HepG2 (cell line): ENCODE data around the gene DAB2IP. TPM values are rescaled to one million over a fixed set of nuclear protein-coding genes. Genes with fewer than 3 reads are reported as not detected.

Experiments used
- CREBL2 ChIP-seq: sonication (generic); formaldehyde crosslinking; IDR thresholded peaks from 2 replicates; pipeline ENCODE4 v1.8.1; 2023; ENCODE audit warnings: missing genetic modification reagents, mild to moderate bottlenecking, borderline replicate concordance
- CREM ChIP-seq, 2 experiments: sonication (generic) in 1 of 2; formaldehyde crosslinking in 1 of 2; IDR thresholded peaks; 2 replicates each; pipeline versions ENCODE4 v1.4.0 to v1.6.1; 2016 to 2020; ENCODE audit warnings: antibody characterized with exemption in 1 of 2, mild to moderate bottlenecking in 1 of 2, missing genetic modification reagents in 1 of 2
- HNRNPK ChIP-seq: fragments of 200-400 bp; formaldehyde crosslinking; IDR thresholded peaks from 2 replicates; pipeline ENCODE4 v1.6.1; 2018; ENCODE audit warnings: low read length, low read depth, moderate library complexity, mild to moderate bottlenecking; ENCODE audit not compliant: poor library complexity, severe bottlenecking
- LCORL ChIP-seq, 2 experiments: fragments of 450-650 bp in 1 of 2; sonication (generic) in 1 of 2; formaldehyde crosslinking in 1 of 2; IDR thresholded peaks; 2 replicates each; pipeline versions ENCODE4 v1.5.0 to v1.6.1; 2017 to 2020; ENCODE audit warnings: antibody characterized with exemption in 1 of 2, missing genetic modification reagents in 1 of 2
- NAIF1 ChIP-seq: sonication (generic); formaldehyde crosslinking; IDR thresholded peaks from 2 replicates; pipeline ENCODE4 v1.5.0; 2020; ENCODE audit warnings: mild to moderate bottlenecking, missing genetic modification reagents, borderline replicate concordance
- NFYC ChIP-seq: IDR thresholded peaks from 2 replicates; pipeline ENCODE4 v1.6.1; 2016; ENCODE audit warnings: missing genetic modification reagents, missing compliant biosample characterization
- NKX3-1 ChIP-seq: sonication (generic); formaldehyde crosslinking; IDR thresholded peaks from 2 replicates; pipeline ENCODE4 v1.5.0; 2020; ENCODE audit warnings: missing genetic modification reagents
- RELA ChIP-seq: sonication (generic); formaldehyde crosslinking; IDR thresholded peaks from 2 replicates; pipeline ENCODE4 v1.4.0; 2020; ENCODE audit warnings: missing genetic modification reagents
- RFX5 ChIP-seq: IDR thresholded peaks from 2 replicates; pipeline ENCODE4 v1.6.1; 2011; ENCODE audit warnings: low read depth, low read length, improper control_type of control experiment
- TRIM22 ChIP-seq: fragments of 450-650 bp; IDR thresholded peaks from 2 replicates; pipeline ENCODE4 v1.6.1; 2017
- WIZ ChIP-seq: sonication (generic); formaldehyde crosslinking; IDR thresholded peaks from 2 replicates; pipeline ENCODE4 v1.5.1; 2020; ENCODE audit warnings: mild to moderate bottlenecking, missing genetic modification reagents
- ZNF142 ChIP-seq: sonication (generic); formaldehyde crosslinking; IDR thresholded peaks from 2 replicates; pipeline ENCODE4 v1.4.0; 2020; ENCODE audit warnings: missing genetic modification reagents
- ZNF75D ChIP-seq: sonication (generic); formaldehyde crosslinking; IDR thresholded peaks from 2 replicates; pipeline ENCODE4 v1.8.1; 2023; ENCODE audit warnings: missing genetic modification reagents, mild to moderate bottlenecking, borderline replicate concordance
- polyA plus RNA-seq, 8 experiments: library from polyadenylated mRNA; depleted of rRNA in 3 of 8; stranded (reverse) in 7 of 8; unstranded in 1 of 8; fragments of >200 nt; fragmentation: Illumina TruSeq in 4 of 8; extraction: Trizol in 4 of 8; gene quantifications; 2 replicates each; pipeline versions ENCODE4 v1.2.1 to v1.2.3, GENCODE V29; 2011 to 2016; ENCODE audit warnings: low read depth in 4 of 8, missing spikeins in 1 of 8, mixed read lengths in 1 of 8; ENCODE audit not compliant: insufficient read depth in 1 of 8
- total RNA-seq, 5 experiments: library from RNA; depleted of rRNA; stranded (reverse); fragments of >200 nt; fragmentation: Illumina TruSeq; extraction: Trizol; gene quantifications; 2 replicates each; pipeline ENCODE4 v1.2.3, GENCODE V29; 2016; ENCODE audit warnings: low read depth in 1 of 5
- TF ChIP-seq, protein P1 (sequence below): sonication (generic); formaldehyde crosslinking; IDR thresholded peaks from 2 replicates; pipeline ENCODE4 v1.9.0; 2021; ENCODE audit warnings: missing genetic modification reagents, borderline replicate concordance
- TF ChIP-seq, protein P2 (sequence below): sonication (generic); formaldehyde crosslinking; IDR thresholded peaks from 2 replicates; pipeline ENCODE4 v1.8.0; 2022; ENCODE audit warnings: mild to moderate bottlenecking, missing genetic modification reagents, moderate library complexity
- TF ChIP-seq, protein P3 (sequence below): IDR thresholded peaks from 2 replicates; pipeline ENCODE4 v1.6.1; 2018; ENCODE audit warnings: missing genetic modification reagents

Gene DAB2IP
- total and polyA plus RNA-seq, 2 of the 13 experiments (the other 11 are each of a cell fraction or from before 2014, with no cell fraction given): 25.3 to 37.9 TPM

GRCh38 chr9:121609822-121610637 is 41.4 kb upstream of the DAB2IP start (continued):
- TF ChIP-seq ZNF142: no peak
- no peak for TF ChIP-seq ZNF75D
- no peak for TF ChIP-seq NAIF1 (CRISPR knock-in tag)
- no peak for TF ChIP-seq RELA (CRISPR knock-in tag)
- TF ChIP-seq, protein P1, sequence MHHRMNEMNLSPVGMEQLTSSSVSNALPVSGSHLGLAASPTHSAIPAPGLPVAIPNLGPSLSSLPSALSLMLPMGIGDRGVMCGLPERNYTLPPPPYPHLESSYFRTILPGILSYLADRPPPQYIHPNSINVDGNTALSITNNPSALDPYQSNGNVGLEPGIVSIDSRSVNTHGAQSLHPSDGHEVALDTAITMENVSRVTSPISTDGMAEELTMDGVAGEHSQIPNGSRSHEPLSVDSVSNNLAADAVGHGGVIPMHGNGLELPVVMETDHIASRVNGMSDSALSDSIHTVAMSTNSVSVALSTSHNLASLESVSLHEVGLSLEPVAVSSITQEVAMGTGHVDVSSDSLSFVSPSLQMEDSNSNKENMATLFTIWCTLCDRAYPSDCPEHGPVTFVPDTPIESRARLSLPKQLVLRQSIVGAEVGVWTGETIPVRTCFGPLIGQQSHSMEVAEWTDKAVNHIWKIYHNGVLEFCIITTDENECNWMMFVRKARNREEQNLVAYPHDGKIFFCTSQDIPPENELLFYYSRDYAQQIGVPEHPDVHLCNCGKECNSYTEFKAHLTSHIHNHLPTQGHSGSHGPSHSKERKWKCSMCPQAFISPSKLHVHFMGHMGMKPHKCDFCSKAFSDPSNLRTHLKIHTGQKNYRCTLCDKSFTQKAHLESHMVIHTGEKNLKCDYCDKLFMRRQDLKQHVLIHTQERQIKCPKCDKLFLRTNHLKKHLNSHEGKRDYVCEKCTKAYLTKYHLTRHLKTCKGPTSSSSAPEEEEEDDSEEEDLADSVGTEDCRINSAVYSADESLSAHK (CRISPR knock-in tag): no peak
- TF ChIP-seq HNRNPK: no peak
- TF ChIP-seq NFYC (CRISPR knock-in tag): no peak
- TF ChIP-seq WIZ (CRISPR knock-in tag): no peak
- TF ChIP-seq, protein P2, sequence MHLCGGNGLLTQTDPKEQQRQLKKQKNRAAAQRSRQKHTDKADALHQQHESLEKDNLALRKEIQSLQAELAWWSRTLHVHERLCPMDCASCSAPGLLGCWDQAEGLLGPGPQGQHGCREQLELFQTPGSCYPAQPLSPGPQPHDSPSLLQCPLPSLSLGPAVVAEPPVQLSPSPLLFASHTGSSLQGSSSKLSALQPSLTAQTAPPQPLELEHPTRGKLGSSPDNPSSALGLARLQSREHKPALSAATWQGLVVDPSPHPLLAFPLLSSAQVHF (CRISPR knock-in tag): no peak
- TF ChIP-seq, protein P3, sequence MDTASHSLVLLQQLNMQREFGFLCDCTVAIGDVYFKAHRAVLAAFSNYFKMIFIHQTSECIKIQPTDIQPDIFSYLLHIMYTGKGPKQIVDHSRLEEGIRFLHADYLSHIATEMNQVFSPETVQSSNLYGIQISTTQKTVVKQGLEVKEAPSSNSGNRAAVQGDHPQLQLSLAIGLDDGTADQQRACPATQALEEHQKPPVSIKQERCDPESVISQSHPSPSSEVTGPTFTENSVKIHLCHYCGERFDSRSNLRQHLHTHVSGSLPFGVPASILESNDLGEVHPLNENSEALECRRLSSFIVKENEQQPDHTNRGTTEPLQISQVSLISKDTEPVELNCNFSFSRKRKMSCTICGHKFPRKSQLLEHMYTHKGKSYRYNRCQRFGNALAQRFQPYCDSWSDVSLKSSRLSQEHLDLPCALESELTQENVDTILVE: no peak
- peak; percentile 74; the same call in 1 of the 2 replicates for TF ChIP-seq LCORL (IDR thresholded peaks at IDR 0.05)
- TF ChIP-seq LCORL (CRISPR knock-in tag; IDR thresholded peaks at IDR 0.05): peak; percentile 95
- no peak for TF ChIP-seq RFX5
- TF ChIP-seq NKX3-1 (CRISPR knock-in tag): no peak
- TF ChIP-seq CREBL2 (CRISPR knock-in tag): no peak
- TF ChIP-seq CREM (IDR thresholded peaks at IDR 0.05): no peak
- TF ChIP-seq CREM (CRISPR knock-in tag; IDR thresholded peaks at IDR 0.05): no peak
- no peak for TF ChIP-seq TRIM22
